BLaER1 (cell line): Measurements from ENCODE around the gene RRAS.

Experiments used
- H3K27ac ChIP-seq: shearing (Covaris generic); formaldehyde crosslinking; 2 replicates; pipeline ENCODE4 v1.8.1; 2022
- H3K27me3 ChIP-seq: shearing (Covaris generic); formaldehyde crosslinking; 2 replicates; pipeline ENCODE4 v1.8.1; 2022
- H3K36me3 ChIP-seq: shearing (Covaris generic); formaldehyde crosslinking; 2 replicates; pipeline ENCODE4 v1.8.1; 2022
- H3K4me1 ChIP-seq: shearing (Covaris generic); formaldehyde crosslinking; 2 replicates; pipeline ENCODE4 v1.8.1; 2022
- H3K4me2 ChIP-seq: shearing (Covaris generic); formaldehyde crosslinking; 2 replicates; pipeline ENCODE4 v1.8.1; 2022
- H3K4me3 ChIP-seq: shearing (Covaris generic); formaldehyde crosslinking; 2 replicates; pipeline ENCODE4 v1.8.1; 2022
- H3K9ac ChIP-seq: shearing (Covaris generic); formaldehyde crosslinking; 2 replicates; pipeline ENCODE4 v1.8.1; 2022
- H3K9me3 ChIP-seq: shearing (Covaris generic); formaldehyde crosslinking; 2 replicates; pipeline ENCODE4 v1.8.1; 2022
- H4K20me1 ChIP-seq: shearing (Covaris generic); formaldehyde crosslinking; 2 replicates; pipeline ENCODE4 v1.8.1; 2022
- Cebpa-rat ChIP-seq: shearing (Covaris generic); IDR thresholded peaks from 2 replicates; pipeline ENCODE4 v1.8.1; 2022

Gene RRAS

DNA sequence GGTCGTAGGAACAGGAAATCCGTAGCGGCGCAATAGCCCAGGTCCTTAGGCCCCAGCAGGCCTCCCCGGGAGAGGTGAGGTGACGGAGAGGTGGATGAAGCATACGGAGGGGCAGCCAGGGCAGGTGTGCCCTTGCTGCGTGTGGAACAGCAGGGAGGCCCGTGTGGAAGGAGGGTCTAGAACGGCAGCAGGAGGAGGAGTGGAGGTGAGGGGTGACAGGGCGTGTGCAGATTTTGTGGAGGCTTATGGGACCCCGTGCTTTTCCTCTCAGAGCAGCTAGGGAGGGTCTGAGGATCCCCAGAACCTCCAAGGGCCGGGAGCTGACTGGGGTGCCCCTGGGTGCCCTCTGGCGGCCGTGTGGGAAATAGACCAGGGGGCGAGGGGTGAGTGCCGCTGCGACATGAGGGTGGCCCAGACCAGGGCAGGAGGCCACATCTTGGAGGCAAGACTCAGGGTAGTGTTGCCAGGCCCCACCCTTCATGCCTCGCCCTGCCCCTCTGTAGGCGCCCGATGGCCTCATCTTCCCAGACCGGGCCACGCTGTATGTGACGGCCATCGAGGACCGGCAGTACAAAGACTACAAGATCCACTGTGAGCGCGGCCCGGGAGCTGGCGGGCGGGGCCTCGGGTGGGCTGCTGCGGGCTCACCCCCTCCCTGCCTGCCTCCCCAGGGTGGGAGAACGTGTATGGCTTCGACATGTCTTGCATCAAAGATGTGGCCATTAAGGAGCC lies 44.5 kb upstream of the RRAS start:
- Histone ChIP-seq H3K9ac (no peak overlapping the region), H3K27me3 (peaks cover 5% of the 10 kb centered on the region; the same call in 1 of the 2 replicates), H4K20me1 (peaks cover 97% of the 10 kb centered on the region), H3K4me1 (peaks cover 45% of the 10 kb centered on the region), H3K27ac (no peak overlapping the region), H3K4me2 (no peak overlapping the region), H3K9me3 (no peaks in the 10 kb centered on the region), H3K36me3 (peaks cover 83% of the 10 kb centered on the region), H3K4me3 (no peak overlapping the region)
- TF ChIP-seq Cebpa-rat = no peak

DNA sequence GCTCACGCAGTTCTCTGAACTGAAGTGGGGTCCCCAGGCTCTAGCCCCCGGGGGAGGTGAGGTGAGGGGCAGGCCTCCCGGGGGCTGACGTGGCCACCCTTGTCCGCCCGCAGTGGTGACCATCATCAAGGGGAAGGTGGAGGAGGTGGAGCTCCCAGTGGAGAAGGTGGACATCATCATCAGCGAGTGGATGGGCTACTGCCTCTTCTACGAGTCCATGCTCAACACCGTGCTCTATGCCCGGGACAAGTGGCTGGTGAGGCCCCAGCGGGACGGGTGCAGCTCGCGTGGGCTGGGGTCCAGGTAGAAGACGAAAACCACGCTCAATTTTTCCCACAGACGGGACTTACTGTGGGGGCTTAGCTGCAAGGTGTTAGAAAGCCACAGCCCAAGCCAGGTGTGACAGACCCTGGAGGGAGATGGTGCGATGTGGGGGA lies 43.9 kb upstream of the RRAS start:
- H3K36me3 ChIP-seq = peaks cover 77% of the 10 kb centered on the region
- no peaks in the 10 kb centered on the region for H3K9me3 ChIP-seq
- H3K27ac ChIP-seq = no peak overlapping the region

DNA sequence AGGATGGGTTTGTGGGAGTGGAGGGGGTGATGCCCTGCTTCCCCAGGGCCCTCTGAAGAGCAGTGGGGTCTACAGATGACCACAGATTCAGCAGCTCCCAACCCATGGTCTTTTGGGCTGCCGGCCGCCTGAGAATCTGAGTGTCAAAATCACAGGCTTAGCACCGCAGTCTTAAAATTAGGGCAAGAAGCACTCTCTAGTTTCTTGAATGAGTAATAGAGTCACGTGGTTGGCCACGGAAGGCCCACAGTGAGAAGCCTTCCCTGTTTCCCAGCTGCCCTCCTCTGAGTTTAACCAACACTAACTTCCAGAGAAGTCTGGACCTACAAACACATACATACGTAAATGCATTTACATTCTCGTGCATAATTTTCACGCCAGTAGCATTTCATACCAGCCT lies 42.3 kb upstream of the RRAS start:
- Histone ChIP-seq H4K20me1 (peaks cover 94% of the 10 kb centered on the region), H3K9ac (no peak overlapping the region), H3K4me3 (no peak overlapping the region), H3K4me2 (no peak overlapping the region), H3K27me3 (no peaks in the 10 kb centered on the region), H3K4me1 (peaks cover 38% of the 10 kb centered on the region), H3K27ac (no peak overlapping the region), H3K9me3 (no peaks in the 10 kb centered on the region), H3K36me3 (peaks cover 62% of the 10 kb centered on the region)
- no peak for TF ChIP-seq Cebpa-rat

More for the DNA sequence above, 43.9 kb upstream of the RRAS start:
- peaks cover 97% of the 10 kb centered on the region for H4K20me1 ChIP-seq
- H3K9ac ChIP-seq = no peak overlapping the region
- H3K4me3 ChIP-seq = no peak overlapping the region
- TF ChIP-seq Cebpa-rat = no peak
- H3K4me1 ChIP-seq = peaks cover 46% of the 10 kb centered on the region
- no peak overlapping the region for H3K4me2 ChIP-seq
- no peaks in the 10 kb centered on the region for H3K27me3 ChIP-seq

DNA sequence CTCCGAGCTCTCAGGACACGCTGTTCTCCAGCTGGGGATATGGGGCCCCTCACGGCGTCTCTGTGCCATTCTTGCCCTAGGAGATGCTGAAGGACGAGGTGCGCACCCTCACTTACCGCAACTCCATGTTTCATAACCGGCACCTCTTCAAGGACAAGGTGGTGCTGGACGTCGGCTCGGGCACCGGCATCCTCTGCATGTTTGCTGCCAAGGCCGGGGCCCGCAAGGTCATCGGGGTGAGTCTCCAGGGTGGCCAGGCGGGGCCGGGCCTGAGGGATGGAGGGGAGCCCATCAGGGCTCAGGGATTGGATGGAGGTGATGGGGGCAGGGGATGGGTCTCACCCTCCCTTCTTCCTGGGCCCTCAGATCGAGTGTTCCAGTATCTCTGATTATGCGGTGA lies 41.9 kb upstream of the RRAS start:
- Histone ChIP-seq H3K27me3 (no peaks in the 10 kb centered on the region), H3K4me2 (no peak overlapping the region), H3K27ac (no peak overlapping the region), H3K9ac (no peak overlapping the region), H3K4me3 (no peak overlapping the region), H3K36me3 (peaks cover 58% of the 10 kb centered on the region), H3K9me3 (no peaks in the 10 kb centered on the region), H3K4me1 (peaks cover 34% of the 10 kb centered on the region), H4K20me1 (peaks cover 90% of the 10 kb centered on the region)
- no peak for TF ChIP-seq Cebpa-rat

DNA sequence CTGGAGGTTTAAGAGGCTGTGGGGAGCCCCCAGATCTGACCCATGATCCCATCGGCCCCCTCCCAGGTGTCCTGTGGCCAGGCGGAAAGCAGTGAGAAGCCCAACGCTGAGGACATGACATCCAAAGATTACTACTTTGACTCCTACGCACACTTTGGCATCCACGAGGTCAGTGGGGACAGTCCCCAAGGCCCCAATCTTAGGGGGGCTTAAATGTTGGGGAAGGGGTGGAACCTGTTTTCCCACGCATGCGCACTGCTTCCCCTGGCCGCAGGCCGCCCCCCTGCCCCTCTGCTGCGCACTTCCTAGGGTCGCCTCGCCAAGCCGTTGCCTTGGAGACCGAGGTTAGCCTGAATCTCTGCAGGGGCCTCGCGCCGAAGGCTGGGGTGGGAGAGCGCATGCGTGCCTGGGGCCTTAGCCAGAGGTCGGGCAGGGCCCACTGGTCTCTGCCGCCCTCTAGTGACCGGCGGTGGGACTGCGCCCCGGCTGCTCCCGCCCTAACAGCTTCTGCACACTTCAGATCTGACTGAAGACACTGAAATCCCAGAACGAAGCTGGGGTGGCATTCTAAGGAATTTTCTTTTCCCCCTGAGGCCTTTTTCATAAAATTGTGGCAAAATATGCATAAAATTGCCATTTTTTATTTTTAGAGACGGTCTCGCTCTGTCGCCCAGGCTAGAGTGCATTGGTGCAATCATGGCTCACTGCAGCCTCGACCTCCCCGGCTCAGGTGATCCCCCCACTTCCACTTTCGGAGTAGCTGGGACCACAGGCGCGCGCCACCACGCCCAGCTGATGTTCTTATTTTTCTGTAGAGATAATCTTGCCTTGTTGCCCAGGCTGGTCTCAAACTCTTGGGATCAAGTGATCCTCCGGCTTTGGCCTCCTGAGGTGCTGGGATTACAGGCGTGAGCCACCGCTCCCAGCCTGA lies 40.7 kb upstream of the RRAS start:
- peak overlapping the region; percentile 22; the same call in 1 of the 2 replicates for H3K4me3 ChIP-seq
- H3K9me3 ChIP-seq = no peaks in the 10 kb centered on the region
- peak overlapping the region; percentile 26; the same call in 1 of the 2 replicates for H3K27ac ChIP-seq
- H3K4me2 ChIP-seq = peak overlapping the region; percentile 97
- no peak for TF ChIP-seq Cebpa-rat
- peaks cover 37% of the 10 kb centered on the region for H3K4me1 ChIP-seq
- peaks cover 81% of the 10 kb centered on the region for H4K20me1 ChIP-seq
- peak overlapping the region; percentile 48; the same call in 1 of the 2 replicates for H3K9ac ChIP-seq
- H3K36me3 ChIP-seq = peaks cover 49% of the 10 kb centered on the region
- no peaks in the 10 kb centered on the region for H3K27me3 ChIP-seq

DNA sequence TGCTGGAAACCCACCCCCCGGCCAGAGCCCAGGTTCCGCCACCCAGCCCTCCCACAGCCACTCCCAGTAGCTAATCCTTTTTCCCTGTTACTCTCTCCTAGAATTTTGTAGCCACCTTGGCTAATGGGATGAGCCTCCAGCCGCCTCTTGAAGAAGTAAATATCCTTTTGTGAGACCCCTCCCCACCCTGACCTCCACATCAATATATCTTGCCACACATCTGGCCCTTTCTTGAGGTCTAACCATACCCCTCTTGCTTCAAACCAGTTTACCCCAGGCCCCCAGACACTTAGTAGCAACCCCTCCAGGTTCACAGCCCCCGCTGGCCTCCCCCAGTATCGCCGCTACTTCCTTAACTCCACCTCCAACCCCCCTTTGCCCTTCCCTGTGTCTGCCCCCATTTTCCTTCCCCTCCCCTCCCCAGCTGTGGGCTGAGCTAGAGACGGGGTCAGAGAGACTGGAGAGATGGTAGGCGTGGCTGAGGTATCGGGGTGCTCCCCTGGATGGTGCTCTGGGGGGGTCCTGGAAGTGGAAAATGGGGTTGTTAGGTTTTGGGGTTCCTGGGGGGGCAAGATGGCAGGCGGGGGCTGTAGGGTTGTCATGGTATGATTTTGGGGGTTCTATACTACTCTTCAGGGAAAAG lies 39.9 kb upstream of the RRAS start:
- Histone ChIP-seq H3K4me1 (peaks cover 45% of the 10 kb centered on the region), H4K20me1 (peaks cover 73% of the 10 kb centered on the region), H3K9ac (peak overlapping the region; percentile 48; the same call in 1 of the 2 replicates), H3K4me2 (peak overlapping the region; percentile 97), H3K4me3 (peak overlapping the region; percentile 22; the same call in 1 of the 2 replicates), H3K27ac (peak overlapping the region; percentile 26; the same call in 1 of the 2 replicates), H3K9me3 (no peaks in the 10 kb centered on the region), H3K27me3 (no peaks in the 10 kb centered on the region), H3K36me3 (peaks cover 41% of the 10 kb centered on the region)
- TF ChIP-seq Cebpa-rat = no peak

DNA sequence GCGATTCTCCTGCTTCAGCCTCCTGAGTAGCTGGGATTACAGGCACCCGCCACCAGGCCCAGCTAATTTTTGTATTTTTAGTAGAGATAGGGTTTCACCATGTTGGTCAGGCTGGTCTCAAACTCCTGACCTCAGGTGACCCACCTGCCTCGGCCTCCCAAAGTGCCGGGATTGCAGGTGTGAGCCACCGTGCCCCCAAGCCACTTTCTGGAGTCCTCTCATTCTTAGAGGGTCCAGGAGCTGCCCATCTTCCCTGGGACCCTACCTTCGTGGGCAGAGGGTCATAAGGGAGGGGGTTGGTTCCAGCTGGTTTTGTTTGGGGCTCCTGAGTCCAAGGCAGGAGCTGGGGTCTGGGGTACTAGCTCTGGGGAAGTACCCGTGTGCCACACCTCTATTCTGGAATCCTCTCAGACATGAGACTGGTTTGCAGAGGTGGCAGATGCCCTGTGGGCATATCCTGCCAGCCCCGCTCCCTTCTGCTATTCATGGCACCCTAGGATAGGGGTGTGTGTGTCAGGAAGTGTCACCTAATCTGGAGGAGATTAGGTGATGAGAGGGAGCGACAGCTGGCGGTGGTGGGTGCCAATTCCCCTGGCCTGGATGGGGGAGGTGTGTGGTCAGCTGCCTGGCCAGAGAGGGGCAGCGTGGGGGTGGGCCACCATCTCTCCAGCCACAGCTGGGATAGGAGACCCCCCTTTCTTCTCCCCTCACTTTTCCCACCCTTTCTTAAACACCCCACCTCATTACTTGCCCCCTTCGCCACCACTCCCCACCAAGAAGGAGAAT lies 39.2 kb upstream of the RRAS start:
- Histone ChIP-seq H3K4me2 (peak overlapping the region; percentile 97), H3K27me3 (no peaks in the 10 kb centered on the region), H3K36me3 (peaks cover 34% of the 10 kb centered on the region), H3K9me3 (no peaks in the 10 kb centered on the region), H3K4me3 (peak overlapping the region; percentile 99; the same call in 1 of the 2 replicates), H3K9ac (0 out of 2 replicates have a peak overlapping the region, but pooled peaks have one; percentile 6), H3K4me1 (peaks cover 52% of the 10 kb centered on the region), H4K20me1 (peaks cover 66% of the 10 kb centered on the region), H3K27ac (0 out of 2 replicates have a peak overlapping the region, but pooled peaks have one; percentile 18)
- no peak for TF ChIP-seq Cebpa-rat

DNA sequence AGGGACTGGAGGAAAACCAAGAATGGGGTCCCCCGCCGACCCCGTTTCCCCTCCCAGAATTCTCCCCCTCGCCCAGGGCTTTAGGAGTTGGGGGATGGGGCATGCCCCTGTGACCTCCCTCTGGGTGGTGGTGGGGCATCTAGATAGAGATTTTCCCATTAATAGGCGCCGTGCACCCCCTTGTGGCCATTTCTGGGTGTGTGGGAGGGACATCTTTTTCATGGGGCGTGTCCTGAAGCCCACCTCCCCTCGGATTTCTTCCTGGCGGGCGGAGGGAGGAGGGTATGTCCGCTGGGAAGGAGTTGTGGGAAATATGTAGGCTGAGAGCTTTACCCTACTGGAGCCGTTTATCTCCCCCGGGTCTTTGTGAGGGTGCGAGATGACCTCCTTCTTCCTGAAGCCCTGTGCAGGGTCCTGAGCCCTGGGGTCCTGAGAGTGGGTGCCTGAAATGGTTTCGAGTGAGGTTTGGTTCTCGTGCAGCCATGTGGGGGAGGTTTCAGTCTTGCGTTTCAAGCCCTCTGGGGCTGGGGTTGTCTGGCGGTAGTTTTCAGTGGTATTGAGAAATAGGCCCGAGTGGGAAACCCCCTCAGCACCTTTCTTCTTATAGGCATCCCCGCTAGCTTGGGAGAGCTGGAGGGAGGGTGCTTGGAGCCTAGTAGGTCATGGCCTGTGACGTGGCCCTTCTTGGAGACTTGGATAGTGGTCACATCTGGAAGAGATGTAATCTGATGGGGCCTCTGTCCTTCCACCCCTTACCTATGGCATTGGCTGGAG lies 38.1 kb upstream of the RRAS start:
- Histone ChIP-seq H4K20me1 (peaks cover 55% of the 10 kb centered on the region), H3K9me3 (no peaks in the 10 kb centered on the region), H3K27ac (peak overlapping the region; percentile 100), H3K36me3 (peaks cover 28% of the 10 kb centered on the region), H3K9ac (peak overlapping the region; percentile 100), H3K4me3 (peak overlapping the region; percentile 99), H3K27me3 (no peaks in the 10 kb centered on the region), H3K4me1 (peaks cover 62% of the 10 kb centered on the region), H3K4me2 (peak overlapping the region; percentile 97)
- TF ChIP-seq Cebpa-rat = peak; percentile 83
